ENCODE data around the gene IMPDH2.

IMPDH2 gene

DNA sequence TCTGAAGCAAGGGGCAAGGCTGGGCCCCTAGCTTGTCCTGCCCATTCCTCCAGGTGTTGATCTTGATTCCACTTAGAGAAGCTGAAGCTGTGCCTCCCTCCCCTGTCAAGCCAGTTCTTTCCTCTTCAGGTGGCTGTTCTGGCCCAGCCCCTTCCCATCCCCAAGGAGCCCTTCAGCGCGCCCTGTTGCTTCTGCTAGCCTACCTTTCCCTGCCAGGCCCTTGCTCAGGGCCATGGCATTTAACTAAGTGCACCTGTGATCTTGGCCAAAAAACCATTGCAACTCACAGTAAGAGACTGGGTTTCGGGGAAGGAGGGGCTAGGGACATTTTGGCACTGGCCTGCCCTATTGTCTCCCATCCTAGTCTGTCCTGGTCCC is 23.9 kb downstream of the IMPDH2 start:
- no peak for DNase-seq

DNA sequence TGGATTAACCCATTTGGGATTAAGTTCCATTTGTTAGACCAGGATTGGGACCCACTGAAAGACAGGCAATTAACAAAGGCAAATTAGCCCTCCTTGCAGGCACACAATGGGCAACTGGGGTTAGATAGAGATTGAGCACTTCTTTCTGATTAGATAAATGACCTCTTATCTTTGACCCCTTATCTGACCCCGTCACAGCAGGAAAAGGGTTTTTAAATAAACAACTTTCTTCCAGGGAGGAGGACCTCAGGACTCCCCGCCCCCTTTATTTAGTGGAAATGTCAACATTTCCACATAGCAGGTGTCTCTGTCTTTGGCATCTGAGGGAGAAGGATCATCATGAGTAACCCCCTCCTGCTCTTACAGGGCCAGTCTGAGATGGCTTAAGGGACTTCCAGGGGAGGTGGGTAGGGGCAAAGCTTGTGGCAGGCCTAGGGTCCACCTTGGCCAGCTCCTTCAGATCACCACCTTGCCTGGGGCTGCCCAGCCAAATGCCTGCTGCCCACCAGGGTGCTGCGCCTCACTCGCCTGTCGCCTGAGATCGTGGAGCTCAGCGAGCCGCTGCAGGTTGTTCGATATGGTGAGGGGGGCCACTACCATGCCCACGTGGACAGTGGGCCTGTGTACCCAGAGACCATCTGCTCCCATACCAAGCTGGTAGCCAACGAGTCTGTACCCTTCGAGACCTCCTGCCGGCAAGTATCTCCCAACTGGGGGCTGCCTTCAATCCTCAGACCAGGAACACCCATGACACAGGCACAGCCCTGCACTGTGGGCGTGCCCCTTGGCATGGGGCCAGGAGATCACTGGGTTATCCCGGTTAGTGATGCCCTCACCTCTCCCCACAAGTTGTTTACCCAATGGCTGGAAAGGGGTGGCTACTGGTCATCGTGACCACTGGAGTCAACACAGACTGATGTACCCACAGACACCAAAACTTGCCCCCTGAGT is 24.6 kb downstream of the IMPDH2 start:
- DNase-seq: no peak

DNA sequence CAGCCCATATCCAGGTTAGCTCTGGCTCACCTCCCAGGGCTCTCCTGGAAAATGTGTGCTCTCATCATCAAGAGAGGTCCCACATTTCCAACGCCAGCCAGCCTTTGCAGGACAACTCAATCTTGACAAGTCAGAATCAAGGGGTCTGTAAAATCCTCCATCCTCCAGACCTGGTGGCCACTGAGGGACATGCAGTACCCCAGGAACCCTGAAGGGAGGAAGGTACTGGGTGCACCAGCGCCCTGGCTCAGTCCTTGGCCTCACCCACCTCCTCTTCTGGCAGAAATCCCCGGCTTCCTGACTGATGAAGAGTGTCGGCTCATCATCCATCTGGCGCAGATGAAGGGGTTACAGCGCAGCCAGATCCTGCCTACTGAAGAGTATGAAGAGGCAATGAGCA is 28.0 kb downstream of the IMPDH2 start:
- no peak for DNase-seq

DNA sequence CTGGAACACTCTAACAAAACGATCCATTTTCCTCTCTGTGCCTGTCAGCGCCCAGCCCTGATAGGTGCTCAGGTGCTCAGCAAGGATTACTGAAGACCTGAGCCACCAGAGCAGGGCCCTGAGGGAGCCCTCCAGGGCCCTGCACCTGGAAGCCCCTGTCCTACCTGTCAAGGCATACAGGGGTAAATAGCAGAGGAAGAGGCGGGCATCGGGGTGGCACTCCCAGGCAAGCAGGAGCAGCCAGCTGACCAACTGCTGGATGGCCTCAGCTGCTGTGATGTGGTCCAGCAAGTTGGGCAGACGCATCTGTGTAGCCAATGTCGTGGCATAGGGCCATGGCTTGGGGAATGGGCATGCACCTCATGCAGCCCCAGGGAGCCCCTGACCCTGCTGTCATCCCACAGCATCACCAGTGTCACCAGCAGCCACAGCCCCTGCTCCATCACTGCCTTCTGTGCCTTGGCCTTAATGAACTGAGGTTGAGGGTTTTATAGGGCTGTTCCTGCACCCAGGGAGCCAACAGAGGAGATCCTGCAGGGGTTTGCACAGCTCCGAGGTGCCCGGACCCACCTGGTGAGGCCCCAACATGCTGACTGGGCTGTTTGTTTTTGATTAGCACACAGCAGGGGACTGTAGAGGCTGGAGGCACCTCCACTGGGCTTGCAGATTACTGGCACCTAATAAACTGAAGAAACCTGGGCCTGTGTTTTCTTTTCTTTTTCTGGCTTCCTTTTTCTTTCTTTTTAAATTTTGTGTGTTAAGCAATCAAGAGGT is 29.9 kb downstream of the IMPDH2 start:
- DNase-seq: no peak

DNA sequence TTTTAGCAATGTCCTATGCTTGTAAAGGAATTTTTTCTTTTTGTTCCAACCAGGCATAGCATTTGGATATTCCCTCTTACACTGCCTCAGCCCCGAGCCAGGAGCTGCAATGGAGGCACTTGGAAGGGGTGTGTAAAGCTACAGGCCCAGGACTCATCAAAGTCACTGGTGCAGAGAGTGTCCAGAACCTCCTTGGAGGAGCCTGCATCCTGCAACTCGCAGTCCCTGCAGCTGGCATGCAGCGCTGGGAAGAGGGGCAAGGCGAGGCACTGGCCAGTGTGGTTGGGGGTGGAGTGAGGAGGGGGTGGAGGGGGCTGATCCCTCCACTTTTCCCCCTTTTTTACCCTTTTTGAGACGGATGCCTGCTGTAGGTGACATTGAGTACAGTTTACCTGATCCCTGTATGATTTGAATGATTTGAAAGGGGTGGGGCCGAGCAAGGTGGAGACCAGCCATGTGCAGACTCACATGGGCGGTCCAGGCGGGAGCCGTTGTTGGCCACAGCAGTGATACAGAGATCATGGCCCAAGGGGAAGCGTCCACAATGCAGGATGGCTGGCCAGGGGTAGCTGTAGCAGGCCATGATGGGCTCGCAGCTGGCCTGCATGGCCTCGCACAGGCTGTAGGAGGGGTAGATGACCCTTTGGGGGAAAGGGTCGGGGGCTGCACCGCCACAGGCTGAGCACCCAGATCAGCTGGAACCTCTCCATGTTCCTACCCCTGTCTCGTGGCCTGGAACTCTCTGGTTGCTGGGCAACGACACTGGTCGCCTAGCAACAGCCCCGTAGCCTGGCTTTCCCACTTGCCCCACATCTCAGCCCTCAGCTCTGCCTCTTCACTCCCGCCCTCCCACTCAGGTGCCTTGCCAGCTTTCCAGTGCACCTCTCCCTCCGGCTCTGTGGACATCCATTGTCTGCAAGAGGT is 31.2 kb downstream of the IMPDH2 start:
- DNase-seq: no peak

DNA sequence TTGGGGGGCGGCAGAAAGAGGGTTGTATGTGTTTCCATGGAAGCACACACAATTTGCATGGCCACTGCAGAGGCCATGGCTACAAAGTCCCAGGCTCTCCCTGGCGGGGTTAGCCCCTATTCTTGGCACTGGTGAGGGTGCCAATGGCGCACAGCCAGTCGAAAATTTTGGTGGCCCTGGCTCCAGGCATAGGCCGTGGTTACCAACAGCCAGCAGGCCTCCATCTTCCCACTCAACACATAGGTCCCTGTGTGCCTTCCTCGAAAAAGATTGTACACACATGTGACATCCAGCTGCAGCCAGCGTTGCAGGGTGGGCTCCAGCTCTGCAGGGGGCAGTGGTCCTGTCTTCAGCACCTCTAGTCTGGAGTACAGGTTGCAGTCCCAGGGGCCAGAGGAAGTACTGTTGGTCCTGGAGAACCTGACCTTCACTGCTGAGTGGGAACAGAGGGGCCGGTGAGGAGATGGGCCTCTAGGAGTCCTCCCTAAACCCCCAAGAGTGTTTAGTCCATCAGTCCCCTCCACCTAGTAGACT is 32.0 kb downstream of the IMPDH2 start:
- DNase-seq: no peak

DNA sequence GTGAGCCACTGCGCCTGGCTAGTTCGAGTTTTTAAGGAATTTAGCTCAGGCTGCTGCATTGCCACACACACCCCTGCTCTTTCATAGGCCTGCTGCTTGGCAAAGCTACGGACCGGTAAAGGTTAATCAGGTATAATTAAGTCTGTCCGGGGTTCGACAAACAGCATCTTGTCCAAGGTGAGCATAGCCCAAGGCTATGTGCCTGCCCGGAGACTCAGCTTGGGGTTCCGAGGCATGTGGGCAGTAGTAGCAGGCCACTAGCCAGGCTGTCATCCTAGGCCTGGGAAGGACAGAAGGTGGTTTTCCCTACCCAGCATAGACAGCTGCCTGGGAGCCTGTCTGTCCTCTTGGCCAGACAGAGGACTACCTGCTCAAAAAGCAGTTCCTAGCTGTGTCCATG is 32.6 kb downstream of the IMPDH2 start:
- DNase-seq: no peak

DNA sequence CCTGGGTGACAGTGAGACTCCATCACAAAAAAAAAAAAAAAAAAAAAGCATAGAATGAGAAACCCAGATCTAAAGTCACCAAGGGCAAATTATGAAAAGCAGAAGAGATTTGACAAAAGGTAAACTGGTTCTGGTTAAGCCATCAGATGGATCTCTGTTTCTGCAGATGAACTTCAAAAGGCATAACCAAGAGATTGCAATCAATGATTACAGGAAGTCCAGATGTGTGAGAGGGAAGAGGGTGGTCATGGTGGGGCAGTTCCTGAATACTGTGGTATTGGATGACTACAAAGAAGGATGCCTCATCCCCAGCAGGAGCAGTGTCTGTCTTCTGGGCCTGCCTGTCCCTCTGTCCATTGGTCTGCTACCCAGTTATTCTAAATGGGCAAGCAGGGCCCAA is 35.4 kb downstream of the IMPDH2 start:
- peak; percentile 16 for DNase-seq

DNA sequence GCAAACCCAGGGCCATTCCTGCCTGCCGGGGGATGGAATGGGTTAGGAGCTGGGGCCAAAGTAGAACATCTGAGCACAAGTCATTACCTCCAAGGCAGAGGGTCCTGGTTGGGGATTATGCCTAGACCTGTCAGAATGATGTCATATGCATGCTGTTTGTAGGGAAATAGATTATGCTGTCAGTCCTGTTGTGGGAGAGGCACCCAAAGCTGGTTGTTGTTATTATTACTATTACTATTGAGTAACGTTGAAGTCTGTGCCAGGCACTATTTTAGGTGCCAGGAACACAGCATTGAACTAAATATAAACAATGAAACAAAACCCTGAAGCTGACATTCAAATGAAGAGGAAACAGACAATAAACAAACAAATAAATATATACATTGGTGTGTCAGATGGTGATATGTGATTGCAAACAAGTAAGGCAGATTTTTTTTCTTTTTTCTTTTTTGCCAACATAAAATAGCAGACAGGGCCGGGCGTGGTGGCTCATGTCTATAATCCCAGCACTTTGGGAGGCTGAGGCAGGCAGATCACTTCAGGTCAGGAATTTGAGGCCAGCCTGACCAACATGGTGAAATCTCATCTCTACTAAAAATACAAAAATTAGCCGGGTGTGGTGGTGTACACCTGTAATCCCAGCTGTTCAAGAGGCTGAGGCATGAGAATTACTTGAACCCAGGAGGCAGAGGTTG is 37.2 kb downstream of the IMPDH2 start:
- no peak for DNase-seq

DNA sequence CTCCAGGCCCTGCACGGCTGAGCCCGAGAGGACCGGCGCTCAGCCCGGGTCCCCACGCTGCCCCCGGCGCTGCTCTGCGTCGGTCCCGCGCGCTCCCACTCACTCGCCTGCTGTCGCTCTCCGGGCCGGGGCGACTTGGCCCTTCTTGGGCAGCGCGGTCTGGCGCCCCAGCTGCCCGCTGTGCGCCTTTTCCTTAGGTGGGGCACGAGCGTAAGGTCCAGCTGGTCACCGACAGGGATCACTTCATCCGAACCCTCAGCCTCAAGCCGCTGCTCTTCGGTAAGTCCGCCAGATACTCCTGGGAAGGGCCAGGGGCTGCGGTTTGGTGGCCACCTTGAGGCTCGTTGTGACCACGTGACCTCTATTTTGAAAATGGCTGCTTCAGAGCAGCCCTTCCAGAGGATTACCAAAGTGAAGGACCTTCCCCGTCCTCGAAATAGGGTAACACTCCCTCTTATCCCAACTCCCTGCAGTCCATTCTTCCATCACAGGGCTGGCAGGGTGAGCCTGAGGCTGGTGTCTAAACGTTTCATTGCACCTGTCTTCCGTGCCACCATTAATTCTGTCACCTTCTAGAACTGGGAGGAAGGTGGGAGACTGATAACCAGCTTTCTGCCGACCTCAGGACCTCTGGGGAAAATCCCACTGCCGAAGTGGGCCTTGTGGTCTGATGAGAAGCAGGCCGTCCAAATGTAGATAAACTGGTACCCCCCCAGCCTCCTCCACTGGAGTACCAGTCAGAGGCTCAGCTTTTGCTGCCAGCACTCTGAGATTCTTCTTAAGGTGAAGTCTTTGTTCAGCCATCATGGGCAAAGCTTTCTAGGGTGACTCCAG is 38.3 kb downstream of the IMPDH2 start:
- DNase-seq: peak; percentile 11

DNA sequence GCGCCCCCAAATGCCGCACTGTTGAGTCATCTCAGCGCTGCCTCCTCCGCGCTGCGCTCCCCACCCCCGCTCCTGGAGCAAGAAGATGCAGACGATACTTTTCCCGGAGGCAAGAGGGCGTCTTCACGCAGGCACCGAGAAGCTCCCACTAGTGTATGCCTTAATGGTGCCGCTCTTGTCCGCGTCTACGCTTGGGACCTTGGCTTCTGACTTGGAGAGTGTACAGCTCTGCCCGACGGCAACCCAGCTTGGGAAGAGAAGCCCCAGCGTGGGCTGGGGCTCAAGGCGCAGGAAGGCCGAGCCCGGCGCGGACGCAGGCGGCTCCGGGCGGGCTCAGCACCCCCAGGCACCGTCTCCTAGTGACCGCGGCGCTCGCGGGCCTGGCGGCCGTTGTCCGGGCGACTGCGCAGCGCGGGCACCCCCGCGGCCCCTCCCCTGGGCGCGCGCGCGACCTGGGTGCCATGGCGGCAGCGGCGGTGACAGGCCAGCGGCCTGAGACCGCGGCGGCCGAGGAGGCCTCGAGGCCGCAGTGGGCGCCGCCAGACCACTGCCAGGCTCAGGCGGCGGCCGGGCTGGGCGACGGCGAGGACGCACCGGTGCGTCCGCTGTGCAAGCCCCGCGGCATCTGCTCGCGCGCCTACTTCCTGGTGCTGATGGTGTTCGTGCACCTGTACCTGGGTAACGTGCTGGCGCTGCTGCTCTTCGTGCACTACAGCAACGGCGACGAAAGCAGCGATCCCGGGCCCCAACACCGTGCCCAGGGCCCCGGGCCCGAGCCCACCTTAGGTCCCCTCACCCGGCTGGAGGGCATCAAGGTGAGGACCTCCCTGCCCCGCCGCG is 39.2 kb downstream of the IMPDH2 start, which contains the start of gene P4HTM:
P4HTM (plus strand) TSS at position 446 of the 840 bp plus-strand sequence; CDS start at position 462, 16 bp downstream.
- DNase-seq: peak; percentile 71

DNA sequence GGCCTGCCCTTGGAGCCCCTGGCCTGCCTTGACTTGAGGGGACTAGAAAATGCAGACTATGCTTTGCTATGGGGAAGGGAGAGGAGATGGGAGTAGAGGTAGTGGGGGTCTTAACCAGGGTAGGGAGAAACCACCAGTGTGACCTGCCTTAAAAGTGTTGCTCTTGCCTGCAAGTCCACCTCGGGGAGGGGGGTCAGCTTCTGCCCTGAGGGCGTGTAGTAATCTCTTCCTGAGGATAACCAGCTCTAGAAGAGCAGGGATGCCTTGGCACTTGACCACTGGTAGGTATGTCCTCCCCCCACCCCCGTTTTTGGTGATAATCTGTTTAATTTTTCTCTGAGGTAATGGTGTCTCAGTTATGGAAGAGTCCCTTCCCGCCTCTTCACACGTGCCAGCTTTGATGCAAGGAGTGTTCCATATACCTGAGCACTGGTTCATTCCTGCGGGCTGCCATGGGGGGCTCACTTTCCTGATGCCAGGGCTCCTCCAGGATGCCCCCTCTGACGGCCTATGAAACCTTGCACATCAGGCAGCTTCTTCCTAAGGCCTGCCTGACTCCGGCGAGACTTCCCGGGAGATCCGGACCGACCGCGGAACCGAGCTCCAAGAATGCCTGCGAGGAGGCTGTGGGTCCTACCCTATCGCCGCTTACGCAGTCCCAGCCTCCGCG is 39.9 kb downstream of the IMPDH2 start:
- no peak for DNase-seq

DNA sequence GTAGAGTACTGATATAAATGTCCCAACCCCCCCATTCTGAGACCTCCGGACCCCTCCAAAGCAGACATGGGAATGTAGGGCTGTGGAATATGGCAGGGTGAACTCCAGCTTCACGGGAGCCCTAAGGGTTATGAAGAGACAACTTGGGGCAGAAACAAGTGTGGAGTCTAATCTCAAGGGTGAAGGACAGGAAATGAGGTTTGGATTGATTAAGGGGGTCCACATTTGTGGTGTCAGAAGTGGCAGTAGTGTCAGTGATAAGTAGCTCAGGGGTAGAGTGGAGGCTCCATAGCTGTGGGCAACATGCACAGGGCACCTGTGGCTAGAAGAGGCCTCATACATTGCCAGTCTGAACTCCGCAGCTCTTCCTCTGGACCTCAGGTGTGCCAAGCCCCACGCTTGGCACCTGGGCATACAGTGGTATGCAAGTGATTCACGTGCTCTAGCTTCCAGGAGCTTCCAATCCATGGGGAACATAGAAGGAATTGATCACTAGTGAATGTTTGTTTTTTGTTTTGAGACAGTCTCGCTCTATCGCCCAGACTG is 43.3 kb downstream of the IMPDH2 start:
- DNase-seq: no peak

DNA sequence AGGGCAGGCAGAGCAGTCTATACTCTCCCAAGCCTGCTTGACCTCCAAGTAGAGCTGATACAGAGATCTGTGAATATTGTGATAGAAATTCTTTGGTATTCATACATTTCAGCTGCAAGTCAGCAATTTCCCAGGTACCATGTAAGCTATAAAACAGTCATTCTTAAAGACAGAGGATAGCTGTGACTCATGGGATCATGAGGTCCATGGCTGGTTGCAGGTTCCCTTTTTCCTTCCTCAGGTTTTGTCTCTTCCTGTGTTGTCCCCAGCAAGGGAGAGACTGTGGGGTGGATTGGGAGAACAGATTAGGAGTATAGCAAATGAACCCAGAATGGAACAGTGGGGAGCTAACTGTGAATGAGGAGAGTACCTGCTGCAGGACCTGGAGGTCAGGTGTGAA is 44.5 kb downstream of the IMPDH2 start:
- DNase-seq: peak; percentile 74

DNA sequence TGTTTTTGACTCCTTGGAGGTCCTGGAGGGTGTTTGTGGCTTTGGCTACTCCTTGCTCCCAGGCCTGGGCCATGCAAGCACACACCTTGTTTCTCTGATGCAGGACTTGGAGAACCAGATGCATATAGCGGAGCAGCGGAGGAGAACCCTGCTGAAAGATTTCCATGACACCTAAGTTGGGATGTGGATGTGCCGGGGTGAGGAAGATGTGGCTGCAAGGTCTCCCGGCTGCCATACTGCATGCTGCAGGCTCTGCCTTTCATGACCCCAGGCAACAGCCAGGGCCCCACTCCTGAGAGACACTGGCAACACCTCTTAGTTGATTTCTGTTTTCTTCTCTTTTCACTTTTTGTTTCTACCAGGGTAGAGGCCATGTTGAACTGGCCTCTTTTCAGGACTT is 46.1 kb downstream of the IMPDH2 start:
- DNase-seq: no peak

DNA sequence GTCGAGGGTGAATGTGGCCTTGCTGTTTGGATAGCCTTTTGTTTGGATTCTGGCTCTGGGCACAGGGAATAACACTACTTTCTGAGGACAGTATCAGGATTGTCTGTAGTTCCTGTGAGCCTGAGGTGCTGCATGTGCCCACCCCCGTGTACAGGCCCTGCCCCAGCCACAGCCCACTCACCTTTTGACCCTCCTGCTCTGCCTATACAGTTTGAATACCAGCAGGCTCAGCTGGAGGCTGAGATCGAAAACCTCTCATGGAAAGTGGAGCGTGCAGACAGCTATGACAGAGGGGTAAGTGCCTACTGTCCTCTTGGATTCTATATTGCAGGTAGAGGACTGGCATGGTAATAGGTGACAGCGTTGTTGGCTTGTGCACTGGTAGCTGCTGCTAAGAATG is 46.5 kb downstream of the IMPDH2 start:
- DNase-seq: no peak

DNA sequence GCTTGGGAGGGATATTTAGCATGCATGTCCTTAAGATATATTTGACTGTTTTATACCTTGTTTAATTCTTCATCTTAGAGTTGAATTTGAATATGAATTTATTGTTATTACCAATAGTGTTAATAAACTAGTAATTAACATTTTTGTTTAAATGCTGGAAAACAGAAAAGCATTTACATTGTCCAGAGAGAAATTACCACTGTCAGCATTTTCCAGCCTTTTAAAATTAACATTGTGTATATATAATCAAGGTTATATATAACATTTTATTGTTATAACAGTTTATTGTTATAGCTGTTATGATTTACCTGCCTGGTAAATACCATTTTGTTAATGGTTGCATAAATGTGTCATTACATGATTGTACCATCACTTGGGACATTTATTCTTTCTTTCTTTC is 47.2 kb downstream of the IMPDH2 start:
- DNase-seq: no peak

DNA sequence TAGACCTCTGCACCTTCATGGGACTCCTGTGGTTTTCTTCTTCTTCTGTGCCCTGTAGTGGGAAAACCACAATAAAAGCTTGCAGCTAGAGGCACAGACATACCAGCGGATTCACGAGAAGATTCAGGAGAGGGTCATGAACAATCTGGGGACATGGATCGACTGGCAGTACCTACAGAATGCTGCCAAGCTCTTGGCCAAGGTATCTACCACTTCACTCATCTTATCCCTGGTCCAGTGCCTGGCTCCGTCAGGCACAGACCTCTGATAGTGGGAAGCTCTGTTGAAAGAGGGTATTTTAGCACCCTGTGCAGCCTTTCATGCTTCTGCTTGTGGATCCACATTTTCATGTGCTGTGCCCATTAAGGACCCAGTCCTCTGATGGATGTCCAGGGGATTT is 48.9 kb downstream of the IMPDH2 start:
- no peak for DNase-seq

DNA sequence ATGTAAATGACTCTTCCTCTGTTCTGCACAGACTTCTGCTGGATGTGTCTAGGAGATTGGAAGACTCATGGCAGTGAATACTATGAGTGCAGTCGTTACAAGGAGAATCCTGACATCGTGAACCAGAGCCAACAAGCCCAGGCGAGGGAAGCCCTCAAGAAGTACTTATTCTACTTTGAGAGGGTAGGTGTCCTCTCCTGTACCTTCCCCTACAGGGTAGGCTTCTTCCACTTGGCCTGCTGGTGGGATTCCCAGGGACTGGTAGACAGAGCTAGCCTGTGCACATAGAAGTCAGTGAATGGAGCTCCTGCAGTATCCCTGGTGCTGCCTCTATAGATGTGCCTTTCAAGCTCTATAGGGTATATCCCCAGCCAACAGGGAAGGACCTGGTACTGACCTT is 49.7 kb downstream of the IMPDH2 start:
- DNase-seq: no peak
